Measurements from ENCODE around the gene NEXN. TPM values are rescaled to one million over a fixed set of nuclear protein-coding genes. Genes with fewer than 3 reads are reported as not detected.

NEXN gene
- total RNA-seq = 100 to 1,000 TPM; 142 to 359 (median 213) TPM

DNA sequence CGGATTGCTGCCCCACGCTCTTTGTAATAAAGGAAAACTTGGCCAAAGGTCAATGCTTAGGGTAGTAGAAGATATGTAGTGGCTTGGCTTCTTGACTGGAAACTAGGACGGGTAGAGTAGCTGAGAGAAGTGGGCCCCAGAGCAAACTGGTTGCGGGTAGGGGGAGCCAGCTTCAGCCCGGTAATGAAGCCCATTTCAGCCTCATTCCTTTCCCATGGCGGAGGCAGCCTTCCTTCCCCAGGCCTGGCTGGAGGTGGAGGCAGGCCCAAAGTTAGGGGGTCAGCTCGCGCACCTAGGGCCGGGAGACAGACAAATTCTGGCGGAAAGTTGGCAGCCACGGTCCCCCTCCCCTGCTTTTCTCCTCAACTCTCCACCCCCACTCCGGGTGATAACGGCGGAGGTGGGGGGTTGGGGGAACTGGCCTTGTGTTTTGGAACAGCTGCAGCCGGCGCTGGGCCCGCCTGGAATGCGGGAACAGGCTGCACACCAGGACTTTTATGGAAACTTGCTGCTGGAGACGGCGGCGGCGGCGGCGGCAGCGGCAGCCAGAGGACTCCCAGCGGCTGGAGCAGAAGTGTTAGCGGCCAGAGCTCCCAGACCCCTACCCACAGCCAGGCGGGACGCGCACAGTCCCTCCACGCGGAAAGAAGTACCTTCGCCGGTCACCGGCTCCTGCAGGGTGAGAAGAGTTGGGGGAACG lies at the start of gene NEXN:
Gene NEXN (plus strand): TSS at position 544 of the 700 bp plus-strand sequence. CDS start 27,483 bp downstream, outside the sequence.
- Histone ChIP-seq H3K4me3 (peak within 1 kb of the TSS; percentile 74 to 83), H3K9me3 (no peaks in the 10 kb centered on the region), H3K27me3 (no peaks in the 10 kb centered on the region), H3K27ac (peak within 1 kb of the TSS; percentile 82 to 98 (median 96)), H3K4me1 (peaks cover 0 to 37% (median 4%) of the 10 kb centered on the region in 3 donors), H3K36me3 (no peaks in the 10 kb centered on the region)
- TF ChIP-seq EP300 (IDR thresholded peaks at IDR 0.05) = no peak
- TF ChIP-seq POLR2AphosphoS5 (IDR thresholded peaks at IDR 0.05) = peak; percentile 91
- peak; percentile 79 to 83 for TF ChIP-seq POLR2A (IDR thresholded peaks at IDR 0.05)
- peak in 1 of 4 experiments; percentile 16 for TF ChIP-seq CTCF (IDR thresholded peaks at IDR 0.05)
- 3 to 14% methylated on average over 1 to 5 of the region's 36 CpGs for WGBS, 2 donors (ENCODE audit: low coverage in 1 of 2)
- ATAC-seq = peak; percentile 88

DNA sequence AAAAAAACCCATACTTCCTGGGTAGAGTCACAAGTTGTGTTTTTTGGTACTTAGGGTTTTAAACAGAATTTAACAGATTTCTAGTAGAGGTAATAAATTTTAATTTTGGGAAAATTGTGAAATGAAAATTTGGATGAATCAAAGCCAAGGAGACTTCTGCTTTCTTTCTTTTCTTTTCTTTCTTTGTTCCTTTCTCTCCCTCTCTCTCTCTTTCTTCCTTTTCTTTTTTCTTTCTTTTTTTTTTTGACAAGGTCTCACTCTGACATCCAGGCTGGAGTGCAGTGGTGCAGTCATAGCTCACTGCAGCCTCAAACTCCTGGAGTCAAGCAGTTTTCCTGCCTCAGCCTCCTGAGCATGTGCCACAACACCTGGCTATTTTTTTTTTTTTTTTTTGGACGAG lies 46.9 kb upstream of the NEXN start:
- Histone ChIP-seq H3K27me3 (no peaks in the 10 kb centered on the region), H3K4me1 (peaks cover 0 to 37% (median under 1%) of the 10 kb centered on the region in 3 donors), H3K9me3 (no peaks in the 10 kb centered on the region), H3K36me3 (peaks cover 0 to 27% of the 10 kb centered on the region in 2 donors), H3K27ac (peak overlapping the region in 1 of 4 donors; percentile 12), H3K4me3 (no peak overlapping the region)
- 33% methylated on average over 1 of the region's 1 CpG; no CpG with 5 or more reads in 1 of the 2 donors for WGBS, 2 donors (ENCODE audit: low coverage in 1 of 2)
- TF ChIP-seq POLR2AphosphoS5 (IDR thresholded peaks at IDR 0.05) = no peak
- TF ChIP-seq POLR2A (IDR thresholded peaks at IDR 0.05) = no peak
- no peak for TF ChIP-seq EP300 (IDR thresholded peaks at IDR 0.05)
- TF ChIP-seq CTCF (IDR thresholded peaks at IDR 0.05) = no peak
- no peak for ATAC-seq

DNA sequence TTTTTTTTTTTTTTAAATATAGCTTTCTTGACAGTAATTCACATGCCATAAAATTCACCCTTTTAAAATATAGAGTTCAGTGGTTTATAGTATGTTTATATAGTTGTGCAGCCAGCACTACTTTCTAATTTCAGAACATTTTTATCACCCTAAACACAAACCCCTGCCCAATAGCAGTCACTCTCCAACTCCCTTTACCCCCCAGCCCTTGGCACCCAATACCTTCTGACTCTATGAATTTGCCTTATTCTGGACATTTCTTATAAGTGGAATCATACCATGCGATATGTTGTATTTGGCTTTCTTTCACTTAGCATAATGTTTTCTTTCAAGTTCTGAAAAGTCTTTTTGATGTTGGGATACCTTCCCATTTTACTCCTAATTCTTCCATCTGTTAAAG lies 42.5 kb upstream of the NEXN start:
- WGBS, 2 donors (ENCODE audit: low coverage in 1 of 2) = 100% methylated on average over 1 of the region's 1 CpG

GRCh38 chr1:77846966-77847365 lies 41.5 kb upstream of the NEXN start:
- peaks cover 0 to 19% of the 10 kb centered on the region in 2 donors for H3K36me3 ChIP-seq
- H3K4me1 ChIP-seq = peaks cover 0 to 6% (median 0%) of the 10 kb centered on the region in 3 donors
- H3K27me3 ChIP-seq = no peaks in the 10 kb centered on the region
- no peak for ATAC-seq
- H3K9me3 ChIP-seq = no peaks in the 10 kb centered on the region
- H3K27ac ChIP-seq = no peak overlapping the region
- 20 to 76% methylated on average over 1 to 3 of the region's 3 CpGs for whole genome bisulfite sequencing, 2 donors (ENCODE audit: low coverage in 1 of 2)
- TF ChIP-seq EP300 (IDR thresholded peaks at IDR 0.05) = no peak
- TF ChIP-seq POLR2A (IDR thresholded peaks at IDR 0.05) = no peak
- no peak for TF ChIP-seq CTCF (IDR thresholded peaks at IDR 0.05)
- no peak for TF ChIP-seq POLR2AphosphoS5 (IDR thresholded peaks at IDR 0.05)
- no peak overlapping the region for H3K4me3 ChIP-seq

More for the DNA sequence above, 42.5 kb upstream of the NEXN start:
- ATAC-seq = no peak
- Histone ChIP-seq H3K9me3 (no peaks in the 10 kb centered on the region), H3K36me3 (peaks cover 0 to 19% of the 10 kb centered on the region in 2 donors), H3K4me1 (peaks cover 0 to 9% (median 0%) of the 10 kb centered on the region in 3 donors), H3K27me3 (no peaks in the 10 kb centered on the region), H3K27ac (no peak overlapping the region), H3K4me3 (no peak overlapping the region)
- TF ChIP-seq POLR2AphosphoS5 (IDR thresholded peaks at IDR 0.05) = no peak
- no peak for TF ChIP-seq CTCF (IDR thresholded peaks at IDR 0.05)
- no peak for TF ChIP-seq POLR2A (IDR thresholded peaks at IDR 0.05)
- TF ChIP-seq EP300 (IDR thresholded peaks at IDR 0.05) = no peak

DNA sequence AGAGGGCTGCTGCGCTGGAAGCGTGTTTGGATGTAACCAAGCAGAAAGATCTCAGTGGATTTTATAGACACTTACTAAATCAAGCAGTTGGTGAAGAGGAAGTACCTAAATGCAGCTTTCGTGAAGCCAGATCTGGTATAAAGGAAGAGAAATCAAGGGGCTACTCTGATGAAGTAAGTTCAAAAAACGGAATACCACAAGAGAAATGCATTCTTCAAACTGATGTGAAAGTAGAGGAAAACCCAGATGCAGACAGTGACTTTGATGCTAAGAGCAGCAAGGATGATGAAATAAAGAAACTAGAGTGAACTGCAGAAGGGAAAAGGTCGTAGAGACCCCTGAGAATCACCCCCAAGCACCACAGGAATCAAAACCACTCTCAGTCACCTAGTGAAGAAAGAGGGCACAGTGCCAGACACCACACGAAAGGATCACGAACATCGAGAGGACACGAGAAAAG lies 40.8 kb upstream of the NEXN start:
- Histone ChIP-seq H3K9me3 (no peaks in the 10 kb centered on the region), H3K4me1 (peaks cover 0 to 6% (median 0%) of the 10 kb centered on the region in 3 donors), H3K4me3 (no peak overlapping the region), H3K27ac (no peak overlapping the region), H3K27me3 (no peaks in the 10 kb centered on the region), H3K36me3 (peaks cover 0 to 19% of the 10 kb centered on the region in 2 donors)
- no peak for ATAC-seq
- TF ChIP-seq EP300 (IDR thresholded peaks at IDR 0.05) (no peak), POLR2AphosphoS5 (IDR thresholded peaks at IDR 0.05) (no peak), POLR2A (IDR thresholded peaks at IDR 0.05) (no peak), CTCF (IDR thresholded peaks at IDR 0.05) (no peak)
- WGBS, 2 donors (ENCODE audit: low coverage in 1 of 2) = 78 to 79% methylated on average over 9 of the region's 9 CpGs
